Umbilical cord (tissue), 2 donors: Measurements from ENCODE around the gene SPRN. TPM values are rescaled to one million over a fixed set of nuclear protein-coding genes. Genes with fewer than 3 reads are reported as not detected.

Source experiments
- DNase-seq: peaks from one replicate; pipeline ENCODE4 v3.0.0-alpha.2; 2015; ENCODE audit warnings: low spot score
- total RNA-seq: library from RNA; depleted of rRNA; stranded (reverse); fragments of >200 nt; gene quantifications from one replicate; pipeline ENCODE4 v1.2.3, GENCODE V29; 2014; ENCODE audit warnings: low replicate concordance; ENCODE audit not compliant: insufficient read depth

SPRN gene
- total RNA-seq, 1 donor from 2014 or later, result 0.96 TPM

GRCh38 chr10:133411523-133412380 is 12.7 kb downstream of the SPRN start:
- no peak for DNase-seq

GRCh38 chr10:133405844-133406527 is 18.4 kb downstream of the SPRN start:
- no peak for DNase-seq

- DNase-seq, result no peak
Observed at GRCh38 chr10:133405272-133405671, 19.2 kb downstream of the SPRN start.

GRCh38 chr10:133403784-133404183 is 20.6 kb downstream of the SPRN start:
- DNase-seq, result no peak

GRCh38 chr10:133403359-133403758 is 21.1 kb downstream of the SPRN start:
- no peak for DNase-seq

GRCh38 chr10:133401981-133402725 is 22.3 kb downstream of the SPRN start:
- DNase-seq, result no peak

GRCh38 chr10:133401500-133401899 is 22.9 kb downstream of the SPRN start:
- no peak for DNase-seq

GRCh38 chr10:133400624-133401424 is 23.6 kb downstream of the SPRN start:
- DNase-seq, result no peak

- no peak for DNase-seq
Observed at GRCh38 chr10:133399123-133399601, 25.3 kb downstream of the SPRN start.

- DNase-seq, result no peak
Observed at GRCh38 chr10:133397938-133398337, 26.5 kb downstream of the SPRN start.

GRCh38 chr10:133396035-133396624 is 28.3 kb downstream of the SPRN start:
- no peak for DNase-seq

- no peak for DNase-seq
Observed at GRCh38 chr10:133394801-133395221, 29.6 kb downstream of the SPRN start.

- DNase-seq, result peak; percentile 97
Observed at GRCh38 chr10:133394064-133394663, 30.3 kb downstream of the SPRN start, which contains the start of gene MTG1. MTG1 (plus strand) TSS chr10:133394157; CDS start chr10:133394221, 64 bp downstream.

- no peak for DNase-seq
Observed at GRCh38 chr10:133393401-133394063, 30.9 kb downstream of the SPRN start.

- DNase-seq, result no peak
Observed at GRCh38 chr10:133391761-133392518, 32.5 kb downstream of the SPRN start.

- DNase-seq, result no peak
Observed at GRCh38 chr10:133391249-133391635, 33.2 kb downstream of the SPRN start.

GRCh38 chr10:133390597-133391248 is 33.7 kb downstream of the SPRN start:
- DNase-seq, result no peak
